Erythroblast (primary cell): ENCODE results near the gene MINDY4.

ENCODE experiments used
- GATA1 ChIP-seq: IDR thresholded peaks from 2 replicates; pipeline ENCODE4 v1.6.1; 2011; ENCODE audit warnings: low read depth, mild to moderate bottlenecking, control low read depth, low read length, moderate library complexity
- POLR2A ChIP-seq: IDR thresholded peaks from 2 replicates; pipeline ENCODE4 v1.6.1; 2011; ENCODE audit warnings: mild to moderate bottlenecking, low read length

- TF ChIP-seq POLR2A (no peak), GATA1 (no peak)
Measured at GRCh38 chr7:30853576-30853975, 82.4 kb downstream of the MINDY4 start.
